Measurements from ENCODE around the gene HEYL.

The HEYL gene

GRCh38 chr1:39639305-39640130 is at the start of gene HEYL:
HEYL (minus strand) TSS chr1:39639643; CDS start chr1:39639625, 18 bp downstream.
- peak; percentile 23 to 79 (median 47) for DNase-seq (ENCODE audit: low read depth in 3 of 3)

DNA sequence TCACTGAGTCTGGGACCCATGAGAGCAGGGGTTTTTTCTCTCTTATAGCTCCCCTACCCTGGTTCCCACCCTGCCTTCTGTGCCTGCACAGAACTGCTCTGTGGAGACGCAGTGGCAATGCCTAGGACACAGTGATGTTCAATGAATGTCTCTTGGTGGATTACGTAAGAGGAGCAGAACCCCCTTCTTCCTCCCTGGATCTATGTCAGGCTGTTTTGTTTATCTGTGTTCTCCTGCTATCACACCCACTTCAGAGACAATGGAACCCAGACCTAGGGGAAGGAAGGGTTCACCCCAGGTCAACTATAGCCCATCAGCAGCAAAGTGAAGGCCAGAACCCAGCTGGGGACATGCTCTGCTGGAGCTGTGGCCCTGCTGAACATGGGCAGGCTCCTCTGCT is 49.8 kb upstream of the HEYL start:
- DNase-seq (ENCODE audit: low read depth in 3 of 3) = no peak

GRCh38 chr1:39688706-39689105 is 49.3 kb upstream of the HEYL start:
- no peak for DNase-seq (ENCODE audit: low read depth in 3 of 3)

GRCh38 chr1:39687243-39687642 is 47.8 kb upstream of the HEYL start:
- DNase-seq (ENCODE audit: low read depth in 3 of 3) = no peak

DNA sequence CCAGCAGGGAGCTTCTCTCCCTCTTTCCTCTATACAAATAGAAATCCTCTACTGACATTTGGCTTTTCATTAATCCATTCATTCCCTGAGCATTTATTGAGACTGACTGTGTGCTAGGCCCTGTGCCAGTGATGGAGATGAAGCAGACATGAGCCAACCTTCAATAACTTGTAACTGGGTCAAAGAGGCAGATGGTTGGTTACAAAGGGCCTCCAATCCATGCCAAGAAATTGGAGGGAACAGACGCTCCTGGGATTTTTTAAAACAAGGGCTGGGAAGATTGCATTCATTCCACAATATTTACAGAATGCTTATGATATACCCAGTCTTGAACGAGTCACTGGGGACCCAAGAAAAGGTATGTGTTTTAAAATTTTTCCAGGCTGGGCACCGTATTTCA is 45.6 kb upstream of the HEYL start:
- no peak for DNase-seq (ENCODE audit: low read depth in 3 of 3)

- DNase-seq (ENCODE audit: low read depth in 3 of 3) = no peak
These were observed 44.8 kb upstream of the HEYL start for GRCh38 chr1:39684313-39684664.

DNA sequence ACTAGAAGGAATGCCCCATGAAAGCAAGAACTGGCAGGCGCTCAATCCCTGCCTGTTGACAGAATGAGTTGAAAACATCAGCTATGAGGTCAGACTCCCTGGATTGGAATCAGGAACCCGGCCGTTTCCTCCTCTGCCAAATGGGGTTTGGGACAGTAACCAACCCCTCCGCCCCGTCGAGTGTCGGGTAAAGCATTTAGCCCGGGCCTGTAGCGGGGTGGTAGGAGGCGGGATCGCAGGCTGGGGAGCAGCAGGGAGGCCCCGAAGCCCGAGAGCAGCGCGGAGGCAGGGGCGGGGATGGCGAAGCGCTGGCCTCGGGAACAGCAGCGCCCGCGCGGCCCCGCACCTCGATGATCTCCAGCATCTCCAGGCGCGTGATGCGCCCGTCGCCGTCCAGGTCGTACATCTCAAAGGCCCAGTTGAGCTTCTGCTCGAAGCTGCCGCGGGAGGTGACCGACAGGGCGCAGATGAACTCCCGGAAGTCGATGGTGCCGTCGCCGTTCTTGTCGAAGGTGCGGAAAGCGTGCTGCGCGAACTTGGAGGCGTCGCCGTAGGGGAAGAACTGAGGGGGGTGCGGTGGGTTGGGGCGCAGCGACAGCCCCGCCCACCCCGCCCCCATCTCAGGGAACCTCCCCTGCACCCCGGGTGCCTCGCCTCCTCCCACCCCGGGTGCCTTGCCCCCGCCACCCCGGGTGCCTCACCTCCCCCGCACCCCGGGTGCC is 44.3 kb upstream of the HEYL start:
- DNase-seq (ENCODE audit: low read depth in 3 of 3) = no peak

GRCh38 chr1:39681999-39682398 is 42.6 kb upstream of the HEYL start:
- DNase-seq (ENCODE audit: low read depth in 3 of 3) = no peak

DNA sequence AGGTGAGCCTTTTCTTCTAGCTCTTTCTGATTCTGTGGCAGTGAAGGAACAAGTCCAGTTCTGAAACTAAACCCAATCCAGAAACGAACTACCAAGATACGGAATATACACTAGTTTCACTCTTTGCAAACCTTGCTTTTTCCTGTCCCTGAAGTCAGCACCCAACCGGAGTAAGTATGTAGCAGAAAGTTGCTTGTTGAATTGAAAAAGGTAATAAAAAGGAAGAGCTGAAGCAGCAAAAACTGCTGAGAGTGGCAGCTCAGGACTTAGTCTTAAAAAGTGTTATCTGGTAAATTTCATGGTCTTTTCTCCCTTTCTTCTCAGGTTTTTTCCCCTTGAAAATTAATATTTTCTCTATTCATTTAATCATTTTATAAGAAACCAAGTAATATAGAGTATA is 41.9 kb upstream of the HEYL start:
- no peak for DNase-seq (ENCODE audit: low read depth in 3 of 3)

DNA sequence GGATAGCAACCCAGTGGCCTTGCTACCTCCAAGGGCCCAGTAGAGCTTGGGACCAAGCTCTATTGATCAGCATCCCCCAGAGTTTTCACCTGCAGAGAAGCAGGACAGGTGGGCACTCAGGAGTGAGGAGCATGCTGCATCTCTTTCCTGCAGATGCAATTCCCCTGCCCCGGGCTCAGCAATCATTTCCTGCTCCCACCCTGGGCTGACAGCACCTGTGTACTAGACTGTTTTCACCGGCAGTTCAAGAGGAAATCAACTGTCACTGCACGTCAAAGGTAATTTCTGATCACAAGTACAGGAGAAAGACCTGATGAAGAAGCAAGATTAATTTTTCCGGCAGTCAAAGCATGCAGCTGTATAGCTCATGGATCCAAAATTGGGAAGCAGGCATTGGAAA is 41.3 kb upstream of the HEYL start:
- DNase-seq (ENCODE audit: low read depth in 3 of 3) = no peak

DNA sequence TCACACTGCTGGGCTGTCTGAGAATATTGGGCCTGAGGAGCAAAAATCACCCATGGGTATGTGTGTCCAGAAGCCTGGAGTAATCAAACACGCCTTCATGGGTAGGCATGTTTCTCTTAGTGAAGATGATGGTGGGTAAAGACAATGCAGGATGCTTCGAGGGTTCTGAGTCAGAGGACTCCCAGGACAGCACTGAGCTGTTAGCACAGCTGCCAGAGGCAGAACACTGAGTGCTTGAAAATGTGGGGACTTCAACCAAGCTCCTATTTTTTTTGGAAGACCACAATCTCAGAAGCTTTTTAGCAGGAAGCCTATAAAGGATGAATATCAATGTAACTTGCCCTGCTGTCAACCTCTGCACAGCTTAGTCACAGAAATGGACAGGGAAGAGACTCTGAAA is 40.4 kb upstream of the HEYL start:
- DNase-seq (ENCODE audit: low read depth in 3 of 3) = no peak

DNA sequence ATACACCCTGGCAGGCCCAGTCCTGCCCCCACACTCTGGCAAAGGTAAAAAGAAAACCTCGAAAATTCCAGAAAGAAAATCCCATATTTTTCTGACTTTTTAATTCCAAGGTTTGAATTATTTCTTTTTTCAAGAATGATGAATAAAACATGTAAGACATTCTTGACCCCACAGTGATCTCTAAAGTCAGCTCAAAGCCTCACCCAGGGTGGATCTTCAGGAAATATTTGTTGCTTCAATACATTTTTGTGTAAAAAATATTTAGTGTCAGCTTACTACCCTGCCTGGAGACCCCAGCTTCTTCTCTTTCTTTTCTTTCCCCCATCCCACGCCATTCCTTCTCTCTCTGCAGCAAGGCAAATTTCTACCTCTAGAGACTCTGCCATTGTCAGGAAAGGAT is 39.4 kb upstream of the HEYL start:
- no peak for DNase-seq (ENCODE audit: low read depth in 3 of 3)

DNA sequence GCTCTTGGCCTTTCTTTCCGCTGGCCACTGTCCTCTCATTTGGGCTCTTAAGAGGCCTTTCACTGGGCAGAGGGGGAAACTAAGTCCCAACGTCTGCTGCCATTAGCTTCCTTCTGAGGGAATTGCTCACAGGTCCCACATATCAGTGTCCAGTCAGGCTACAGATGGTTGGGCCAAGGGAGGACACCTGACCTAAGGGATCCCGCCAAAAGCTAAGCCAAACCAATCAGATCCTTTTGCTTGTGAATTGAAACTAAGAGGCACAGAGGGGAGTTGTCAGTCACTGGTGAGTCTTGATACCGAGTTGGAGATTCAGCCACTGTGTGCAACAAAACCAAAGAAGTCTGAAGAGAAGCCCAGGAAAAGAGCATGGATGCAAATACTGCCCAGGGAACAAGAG is 38.2 kb upstream of the HEYL start:
- no peak for DNase-seq (ENCODE audit: low read depth in 3 of 3)

DNA sequence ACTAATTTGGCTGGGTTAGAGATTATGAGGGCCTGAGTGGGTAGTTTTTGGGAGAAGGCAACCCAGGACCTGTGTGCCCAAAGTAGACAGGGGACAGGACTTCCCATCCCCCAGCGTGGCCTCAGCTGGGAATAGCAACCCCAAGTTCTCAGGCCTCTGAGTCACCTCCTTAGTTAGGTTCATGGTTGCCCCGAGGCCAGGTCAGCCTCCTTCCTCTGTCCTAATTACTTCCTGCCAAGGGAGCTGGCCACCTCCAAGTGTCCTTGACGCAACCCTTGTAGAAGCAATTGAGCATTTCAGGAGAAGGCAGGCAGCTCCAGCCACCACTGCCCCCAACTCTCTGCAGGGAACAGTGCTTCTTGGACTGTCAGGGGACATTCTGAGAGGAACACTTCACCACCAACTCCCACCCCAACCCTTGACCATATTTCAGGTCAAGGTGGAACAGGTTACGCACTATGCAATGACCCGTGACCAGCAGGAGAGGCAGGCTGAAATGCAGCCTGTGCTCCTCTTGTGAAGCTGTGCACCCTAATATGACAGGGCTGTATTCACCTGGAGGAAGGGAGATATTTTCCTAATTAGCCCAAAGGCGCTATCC is 37.6 kb upstream of the HEYL start:
- DNase-seq (ENCODE audit: low read depth in 3 of 3) = no peak

DNA sequence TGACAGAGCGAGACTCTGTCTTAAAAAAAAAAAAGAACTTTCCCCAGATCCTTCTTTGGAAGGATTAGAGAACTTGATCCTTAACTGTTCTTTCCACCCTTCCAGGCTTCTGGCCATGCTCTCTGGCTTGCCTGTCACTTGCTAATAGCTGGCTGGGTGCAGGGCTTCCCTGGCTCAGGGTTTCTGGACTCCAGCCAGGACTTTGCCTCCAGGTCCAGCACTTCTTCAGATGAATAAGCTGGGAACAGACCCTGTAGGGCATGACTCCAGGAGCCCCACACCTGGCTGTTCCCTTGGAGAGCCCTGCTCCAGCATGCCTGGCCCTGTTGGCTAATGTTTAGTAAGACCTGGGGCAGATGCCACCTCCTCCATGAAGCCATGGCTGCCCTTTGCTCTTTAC is 35.8 kb upstream of the HEYL start:
- DNase-seq (ENCODE audit: low read depth in 3 of 3) = no peak

DNA sequence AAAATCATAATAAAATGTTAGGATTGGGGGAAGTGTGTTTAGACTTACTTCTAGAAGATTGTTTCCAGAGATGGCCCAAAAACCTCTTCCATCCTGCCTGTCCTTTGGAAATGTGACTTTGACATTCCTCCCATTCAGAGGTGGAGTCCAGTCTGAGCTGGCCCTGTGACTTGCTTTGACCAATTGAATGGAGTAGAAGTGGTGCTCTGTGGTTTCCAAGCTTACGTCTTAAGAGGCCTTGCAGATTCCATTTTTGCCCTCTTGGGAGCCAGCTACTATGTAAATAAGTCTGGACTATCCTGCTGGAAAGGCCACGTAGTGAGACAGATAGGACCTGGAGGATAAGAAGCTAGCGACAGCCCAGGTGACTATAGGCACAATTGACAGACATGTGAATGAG is 33.8 kb upstream of the HEYL start:
- DNase-seq (ENCODE audit: low read depth in 3 of 3) = no peak

DNA sequence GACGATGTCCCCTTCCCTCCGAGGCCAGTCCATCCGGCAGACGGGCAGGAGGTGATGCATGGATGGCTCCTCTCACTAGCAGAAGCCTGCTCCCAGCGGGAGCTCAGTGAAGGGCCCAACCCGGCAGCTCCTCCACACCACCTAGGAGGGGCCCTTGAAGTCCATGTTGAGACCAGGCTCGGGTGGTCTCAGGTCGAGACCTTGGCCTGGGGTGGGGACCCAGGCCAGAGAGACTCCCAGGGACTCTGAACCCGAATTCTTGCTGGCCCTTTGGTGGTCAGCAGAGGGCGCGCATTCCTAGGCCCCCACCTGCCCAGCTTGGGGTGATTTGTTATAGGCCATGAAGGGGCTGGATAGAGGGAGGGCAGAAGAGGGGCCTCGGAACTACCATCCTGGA is 33.1 kb upstream of the HEYL start:
- no peak for DNase-seq (ENCODE audit: low read depth in 3 of 3)

DNA sequence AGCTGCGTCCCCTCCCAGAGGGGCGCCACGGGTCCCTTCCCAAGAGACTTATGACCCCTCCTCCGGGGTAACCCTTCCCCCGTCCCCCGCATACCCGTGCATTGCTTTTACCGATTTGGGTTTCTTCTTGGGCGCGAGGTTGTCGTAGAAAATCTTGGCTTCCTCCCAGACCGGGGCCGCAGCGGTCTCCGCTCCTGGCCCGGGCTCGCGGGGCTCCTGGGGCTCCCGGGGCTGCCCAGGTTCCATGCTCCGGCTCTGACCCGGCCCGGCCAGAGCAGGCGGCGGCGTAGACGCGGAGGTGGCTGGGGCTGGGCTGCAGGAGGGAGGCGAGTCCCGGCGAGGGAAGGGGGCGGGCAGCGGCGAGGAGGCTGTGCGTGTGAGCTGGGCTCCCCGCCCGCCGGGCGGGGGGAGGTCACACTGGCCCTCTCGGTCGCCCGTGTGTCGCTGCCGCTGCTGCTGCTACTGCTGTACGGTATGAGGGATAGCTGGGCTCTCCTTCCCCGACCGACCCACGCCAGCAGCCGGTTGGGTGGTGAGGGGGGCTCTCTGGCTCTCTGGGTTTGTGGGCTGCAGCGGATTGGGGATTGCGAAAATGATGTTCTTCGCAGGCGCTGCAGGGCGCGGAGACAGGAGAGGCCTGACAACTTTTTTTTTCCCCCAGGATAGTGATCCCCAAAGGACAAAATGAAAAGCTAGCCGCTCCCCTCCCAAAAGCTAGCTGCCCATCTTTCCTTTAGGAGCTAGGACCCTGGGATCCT is 32.5 kb upstream of the HEYL start, which contains the start of gene NT5C1A:
TSS of gene NT5C1A (minus strand) at position 315 of the 758 bp plus-strand sequence. CDS start at position 246, 69 bp downstream.
- DNase-seq (ENCODE audit: low read depth in 3 of 3) = peak in 1 of 3 experiments; percentile 31

GRCh38 chr1:39671433-39671792 is 32.0 kb upstream of the HEYL start:
- DNase-seq (ENCODE audit: low read depth in 3 of 3) = no peak

DNA sequence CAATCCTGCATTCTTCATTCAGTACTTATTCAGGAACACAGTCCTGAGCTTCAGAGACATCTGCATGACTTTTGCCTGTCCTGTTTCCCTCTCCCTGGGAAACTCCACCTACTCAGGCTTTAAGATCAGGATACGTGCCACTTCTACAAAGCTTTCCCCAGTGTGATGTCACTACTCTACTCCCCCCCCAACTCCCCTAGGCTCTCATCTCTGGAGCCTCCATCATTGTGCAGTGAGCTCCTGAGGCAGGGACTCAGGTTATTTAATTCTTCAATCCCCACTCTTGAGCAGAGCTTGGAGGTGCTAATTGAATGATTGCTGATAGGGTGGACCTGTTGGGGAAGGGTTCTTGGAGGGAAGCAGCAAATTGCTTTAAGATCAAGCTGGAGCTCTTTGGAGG is 31.2 kb upstream of the HEYL start:
- DNase-seq (ENCODE audit: low read depth in 3 of 3) = no peak

DNA sequence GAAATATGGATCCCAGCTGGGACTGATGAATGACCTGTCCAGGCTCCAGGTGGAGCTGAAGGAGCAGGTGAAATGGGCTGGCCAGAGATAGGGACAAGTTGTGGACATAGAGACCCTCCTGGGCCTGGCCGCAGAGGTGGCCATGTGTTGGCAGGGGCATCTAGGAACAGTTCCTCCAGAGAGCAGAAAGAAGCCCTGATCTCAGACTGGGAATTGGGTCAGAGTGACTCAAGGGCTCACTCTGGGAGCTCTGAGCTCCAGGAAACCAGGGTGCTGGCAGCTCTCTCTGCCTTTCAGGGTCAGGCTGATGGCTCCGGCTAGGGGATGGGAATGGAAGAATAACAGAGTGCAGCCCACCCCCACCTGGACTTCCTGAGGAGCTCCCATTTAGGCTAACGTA is 29.5 kb upstream of the HEYL start:
- DNase-seq (ENCODE audit: low read depth in 3 of 3) = no peak

- DNase-seq (ENCODE audit: low read depth in 3 of 3) = no peak
These were observed 28.7 kb upstream of the HEYL start for GRCh38 chr1:39668111-39668510.
